Muscle layer of duodenum (tissue), 2 donors: ENCODE data around the gene OR5A2.
"Not testable (repeated sequence)": the region's sequence is repeated elsewhere in the genome, so short reads cannot be mapped to it uniquely, and the experiment has no call there.

Experiments
- H3K27ac ChIP-seq: one replicate; pipeline ENCODE4 v1.7.0; 2013; ENCODE audit warnings: mild to moderate bottlenecking, low read length
- H3K27me3 ChIP-seq: one replicate; pipeline ENCODE4 v1.7.0; 2013; ENCODE audit warnings: low read depth, mild to moderate bottlenecking, control low read depth, low read length
- H3K36me3 ChIP-seq, 2 donors: one replicate each; pipeline ENCODE4 v1.7.0; 2013; ENCODE audit warnings: low read length in 2 of 2, control low read depth in 1 of 2, mild to moderate bottlenecking in 1 of 2; ENCODE audit not compliant: insufficient read depth in 2 of 2, control insufficient read depth in 1 of 2
- H3K4me1 ChIP-seq, 2 donors: one replicate each; pipeline ENCODE4 v1.7.0; 2013; ENCODE audit warnings: low read length in 2 of 2, mild to moderate bottlenecking in 2 of 2, control low read depth in 1 of 2, moderate library complexity in 1 of 2; ENCODE audit not compliant: insufficient read depth in 2 of 2, control insufficient read depth in 1 of 2
- H3K4me3 ChIP-seq, 2 donors: one replicate each; pipeline ENCODE4 v1.7.0; 2013; ENCODE audit warnings: low read length in 2 of 2, low read depth in 1 of 2, mild to moderate bottlenecking in 1 of 2
- H3K9me3 ChIP-seq, 2 donors: one replicate each; pipeline ENCODE4 v1.7.0; 2013; ENCODE audit warnings: low read length in 2 of 2, control low read depth in 1 of 2, mild to moderate bottlenecking in 1 of 2; ENCODE audit not compliant: control insufficient read depth in 1 of 2
- donor health status: healthy.

Gene OR5A2, protein sequence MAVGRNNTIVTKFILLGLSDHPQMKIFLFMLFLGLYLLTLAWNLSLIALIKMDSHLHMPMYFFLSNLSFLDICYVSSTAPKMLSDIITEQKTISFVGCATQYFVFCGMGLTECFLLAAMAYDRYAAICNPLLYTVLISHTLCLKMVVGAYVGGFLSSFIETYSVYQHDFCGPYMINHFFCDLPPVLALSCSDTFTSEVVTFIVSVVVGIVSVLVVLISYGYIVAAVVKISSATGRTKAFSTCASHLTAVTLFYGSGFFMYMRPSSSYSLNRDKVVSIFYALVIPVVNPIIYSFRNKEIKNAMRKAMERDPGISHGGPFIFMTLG

DNA sequence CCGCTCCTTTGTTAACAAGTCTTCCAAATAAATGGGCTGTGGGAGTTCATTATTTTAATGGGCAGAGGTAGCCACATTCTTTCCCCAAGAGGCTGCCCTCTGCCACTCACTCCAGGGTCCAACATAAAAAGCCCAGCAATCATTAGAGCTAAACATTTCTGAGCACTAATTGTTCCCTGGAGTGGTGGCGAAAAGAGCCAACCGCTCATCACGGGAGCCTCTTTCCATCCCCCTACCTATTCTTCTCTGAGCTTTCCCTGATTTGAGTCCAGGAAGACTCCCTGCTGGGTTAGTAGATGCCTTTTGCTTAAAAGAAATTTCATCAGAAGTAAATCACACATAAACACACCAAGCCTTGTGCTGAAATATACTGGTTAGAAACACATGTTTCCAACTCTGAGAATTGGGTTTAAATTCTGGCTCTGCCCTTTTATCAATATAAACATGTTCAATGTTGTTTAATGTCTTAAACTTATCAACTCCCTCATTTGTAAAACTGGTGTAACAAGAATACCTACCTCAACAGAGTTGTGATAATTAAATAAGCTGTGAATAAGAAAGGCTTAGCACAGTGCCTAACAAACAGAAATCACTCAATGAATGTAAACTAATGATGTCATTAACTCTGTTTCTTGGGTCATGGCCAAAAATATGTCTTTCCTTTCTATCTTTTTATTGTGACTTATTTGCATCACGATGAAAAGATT, at the start of gene OR5A2:
OR5A2 (minus strand) TSS at position 53 of the 707 bp plus-strand sequence. CDS start 3,460 bp downstream, outside the sequence.
- no peaks in the 10 kb centered on the region for H3K4me1 ChIP-seq
- H3K4me3 ChIP-seq, result no peak within 1 kb of the TSS
- H3K27ac ChIP-seq, result no peak within 1 kb of the TSS
- no peaks in the 10 kb centered on the region for H3K9me3 ChIP-seq
- H3K27me3 ChIP-seq, result no peaks in the 10 kb centered on the region
- H3K36me3 ChIP-seq, result no peaks in the 10 kb centered on the region

DNA sequence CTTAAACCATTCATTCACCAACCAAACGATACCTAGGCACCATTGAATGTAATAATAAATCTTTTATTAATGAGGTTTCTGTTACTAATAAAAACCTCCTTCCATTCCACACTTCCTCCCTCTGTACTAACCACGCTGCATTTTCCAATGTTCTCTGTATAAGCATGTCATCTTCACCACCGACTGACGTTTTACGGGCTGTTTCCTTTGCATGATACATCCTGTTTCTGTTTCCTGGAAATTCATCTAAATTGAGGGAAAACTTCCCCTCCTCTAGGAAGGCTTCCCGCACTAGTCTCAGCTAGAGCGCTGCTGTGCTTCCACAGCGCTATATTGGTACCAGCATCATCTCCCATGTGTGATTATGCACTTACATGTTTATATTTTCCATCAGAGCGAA, 49.0 kb upstream of the OR5A2 start:
- Histone ChIP-seq H3K9me3 (no peaks in the 10 kb centered on the region), H3K27me3 (no peaks in the 10 kb centered on the region), H3K36me3 (no peaks in the 10 kb centered on the region), H3K4me1 (no peaks in the 10 kb centered on the region), H3K27ac (no peak overlapping the region), H3K4me3 (no peak overlapping the region)

DNA sequence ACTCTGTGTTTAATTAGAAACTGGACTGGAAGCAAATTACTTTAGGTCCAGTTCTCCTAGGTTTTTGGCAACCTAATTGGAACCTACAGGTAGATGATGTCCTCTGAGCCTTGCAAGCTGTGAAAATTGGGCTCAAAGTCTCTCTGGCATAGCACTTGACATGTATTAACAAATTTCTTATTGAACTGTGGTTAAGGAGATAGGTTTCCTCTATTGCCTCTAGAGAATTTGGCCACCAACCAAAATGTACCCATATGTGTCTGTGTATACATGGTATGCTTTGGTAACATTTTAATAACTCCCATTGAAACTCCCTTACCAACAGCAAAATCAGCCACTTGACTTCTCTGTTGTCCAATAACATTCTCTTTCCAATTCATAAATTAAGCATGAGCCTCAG, 46.8 kb upstream of the OR5A2 start, which contains the start of gene OR4D10:
OR4D10 (plus strand) TSS at position 301 of the 400 bp plus-strand sequence. CDS start 4,115 bp downstream, outside the sequence.
- no peak within 1 kb of the TSS for H3K4me3 ChIP-seq

DNA sequence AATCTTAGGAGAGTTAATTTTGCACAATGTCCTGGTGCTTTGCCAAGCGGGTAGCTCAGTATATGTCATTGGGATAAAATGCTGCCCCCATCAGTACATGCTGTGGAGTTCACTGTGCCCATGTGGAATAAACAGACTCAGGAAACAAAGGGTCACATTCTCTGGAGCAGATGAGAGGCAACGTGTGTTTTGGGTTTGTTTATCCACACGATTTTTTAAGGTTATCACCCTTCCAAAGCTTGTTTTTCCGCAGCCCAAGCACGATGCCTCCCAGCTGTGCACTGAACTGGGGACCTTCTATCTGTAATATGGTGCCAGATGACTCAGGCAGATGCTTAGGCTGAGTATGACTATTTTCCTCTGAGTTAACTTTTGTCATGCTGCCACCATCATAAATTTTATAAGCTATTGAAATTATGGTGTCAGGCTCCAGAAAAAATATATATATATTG, 37.0 kb upstream of the OR5A2 start:
- no peaks in the 10 kb centered on the region for H3K9me3 ChIP-seq
- H3K4me3 ChIP-seq, result no peak overlapping the region
- no peaks in the 10 kb centered on the region for H3K4me1 ChIP-seq
- no peaks in the 10 kb centered on the region for H3K27me3 ChIP-seq
- H3K27ac ChIP-seq, result no peak overlapping the region
- no peaks in the 10 kb centered on the region for H3K36me3 ChIP-seq

More for the DNA sequence above, 46.8 kb upstream of the OR5A2 start, which contains the start of gene OR4D10:
- H3K9me3 ChIP-seq, result no peaks in the 10 kb centered on the region
- no peaks in the 10 kb centered on the region for H3K4me1 ChIP-seq
- no peak within 1 kb of the TSS for H3K27ac ChIP-seq
- H3K27me3 ChIP-seq, result no peaks in the 10 kb centered on the region
- no peaks in the 10 kb centered on the region for H3K36me3 ChIP-seq

DNA sequence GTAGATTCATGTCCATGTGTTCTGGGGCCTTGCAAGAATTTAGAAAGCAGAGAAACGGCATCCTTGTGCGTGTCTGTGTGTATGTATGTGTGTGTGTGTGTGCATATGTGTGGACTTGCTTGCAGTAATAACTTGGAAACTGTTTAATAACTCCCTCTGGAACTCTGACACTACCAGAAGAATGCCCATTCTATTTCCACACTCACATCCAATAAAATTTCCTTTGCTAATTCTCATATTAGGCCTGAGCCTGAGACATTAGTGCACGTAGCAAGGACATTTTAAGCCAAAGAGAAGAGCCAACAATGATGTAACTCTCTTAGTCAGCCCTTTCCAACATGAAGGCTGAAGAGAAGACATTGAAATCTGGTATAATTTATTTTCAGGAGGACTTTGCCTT, 33.7 kb upstream of the OR5A2 start:
- H3K36me3 ChIP-seq, result no peaks in the 10 kb centered on the region
- no peaks in the 10 kb centered on the region for H3K9me3 ChIP-seq
- no peaks in the 10 kb centered on the region for H3K27me3 ChIP-seq
- no peaks in the 10 kb centered on the region for H3K4me1 ChIP-seq
- no peak overlapping the region for H3K27ac ChIP-seq
- H3K4me3 ChIP-seq, result no peak overlapping the region

DNA sequence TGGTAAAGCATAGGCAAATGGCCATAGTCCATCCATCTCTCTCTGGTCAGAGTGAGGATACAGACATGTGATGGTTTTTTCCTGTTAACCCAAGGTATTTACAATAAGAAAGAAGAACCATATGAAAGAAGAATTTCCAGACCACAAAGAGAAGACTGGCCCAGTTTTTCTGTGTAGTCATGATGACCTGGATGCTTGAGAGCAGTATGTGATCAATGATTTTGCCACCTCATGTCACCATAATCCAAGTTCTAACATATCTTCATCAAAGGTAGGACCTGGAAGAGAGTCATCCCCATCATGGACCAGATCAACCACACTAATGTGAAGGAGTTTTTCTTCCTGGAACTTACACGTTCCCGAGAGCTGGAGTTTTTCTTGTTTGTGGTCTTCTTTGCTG, 30.4 kb upstream of the OR5A2 start, which contains the start of gene OR4D6:
OR4D6 (plus strand) TSS at position 301 of the 400 bp plus-strand sequence; CDS start at position 301, 0 bp downstream.
- Histone ChIP-seq H3K36me3 (no peaks in the 10 kb centered on the region), H3K27ac (no peak within 1 kb of the TSS), H3K9me3 (no peaks in the 10 kb centered on the region), H3K4me1 (no peaks in the 10 kb centered on the region), H3K27me3 (no peaks in the 10 kb centered on the region), H3K4me3 (no peak within 1 kb of the TSS)

DNA sequence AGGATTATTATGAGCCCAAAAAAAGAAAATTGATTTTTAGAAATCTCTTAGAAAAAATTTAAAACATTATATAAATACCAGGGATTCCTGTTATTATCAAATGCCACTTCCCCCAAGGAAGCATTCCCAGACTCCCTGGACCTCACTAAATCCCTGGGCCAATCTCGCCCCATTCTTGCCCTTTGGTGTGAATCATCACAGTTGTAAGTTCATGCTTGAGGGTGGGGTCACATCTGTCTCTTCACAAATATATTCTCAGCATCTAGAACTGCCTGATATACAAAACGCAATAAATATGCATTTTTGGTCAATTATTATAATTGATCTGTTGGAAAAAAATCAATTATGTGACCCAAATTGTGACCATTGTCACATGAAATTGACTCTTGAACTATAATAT, 22.3 kb upstream of the OR5A2 start:
- no peaks in the 10 kb centered on the region for H3K36me3 ChIP-seq
- no peak overlapping the region for H3K27ac ChIP-seq
- H3K4me3 ChIP-seq, result no peak overlapping the region
- no peaks in the 10 kb centered on the region for H3K9me3 ChIP-seq
- no peaks in the 10 kb centered on the region for H3K4me1 ChIP-seq
- H3K27me3 ChIP-seq, result no peaks in the 10 kb centered on the region

DNA sequence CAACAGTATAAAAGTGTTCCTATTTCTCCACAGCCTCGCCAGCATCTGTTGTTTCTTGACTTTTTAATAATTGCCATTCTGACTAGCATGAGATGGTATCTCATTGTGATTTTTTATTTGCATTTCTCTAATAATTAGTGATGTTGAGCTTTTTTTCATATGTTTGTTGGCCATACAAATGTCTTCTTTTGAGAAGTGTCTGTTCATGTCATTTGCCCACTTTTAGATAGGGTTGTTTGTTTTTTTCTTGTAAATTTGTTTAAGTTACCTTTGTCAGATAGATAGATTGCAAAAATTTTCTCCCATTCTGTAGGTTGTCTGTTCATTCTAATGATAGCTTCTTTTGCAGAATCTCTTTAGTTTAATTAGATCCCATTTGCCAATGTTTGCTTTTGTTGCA, 19.4 kb upstream of the OR5A2 start:
- H3K27me3 ChIP-seq, H3K27ac ChIP-seq, H3K4me1 ChIP-seq, H3K4me3 ChIP-seq, H3K36me3 ChIP-seq, H3K9me3 ChIP-seq: not testable (repeated sequence)

DNA sequence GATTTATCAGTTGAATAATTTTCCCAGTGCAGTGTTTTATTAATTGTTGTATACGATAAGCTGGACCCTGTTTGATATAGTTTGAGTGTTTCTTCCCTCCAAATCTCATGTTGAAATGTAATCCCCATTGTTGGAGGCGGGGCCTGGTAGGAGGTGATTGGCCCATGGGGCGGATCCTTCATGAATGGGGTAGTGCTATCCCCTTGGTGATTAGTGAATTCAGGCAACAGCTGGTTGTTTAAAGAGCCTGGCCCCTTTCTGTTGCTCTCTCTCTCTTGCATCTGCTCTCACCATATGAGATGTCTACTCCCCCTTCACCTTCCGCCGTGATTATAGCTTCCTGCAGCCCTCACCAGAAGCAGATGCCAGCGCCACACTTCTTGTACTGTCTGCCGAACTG, 11.6 kb upstream of the OR5A2 start:
- Histone ChIP-seq H3K4me3 (no peak overlapping the region), H3K27ac (no peak overlapping the region), H3K36me3 (no peaks in the 10 kb centered on the region), H3K4me1 (no peaks in the 10 kb centered on the region), H3K27me3 (no peaks in the 10 kb centered on the region), H3K9me3 (no peaks in the 10 kb centered on the region)

DNA sequence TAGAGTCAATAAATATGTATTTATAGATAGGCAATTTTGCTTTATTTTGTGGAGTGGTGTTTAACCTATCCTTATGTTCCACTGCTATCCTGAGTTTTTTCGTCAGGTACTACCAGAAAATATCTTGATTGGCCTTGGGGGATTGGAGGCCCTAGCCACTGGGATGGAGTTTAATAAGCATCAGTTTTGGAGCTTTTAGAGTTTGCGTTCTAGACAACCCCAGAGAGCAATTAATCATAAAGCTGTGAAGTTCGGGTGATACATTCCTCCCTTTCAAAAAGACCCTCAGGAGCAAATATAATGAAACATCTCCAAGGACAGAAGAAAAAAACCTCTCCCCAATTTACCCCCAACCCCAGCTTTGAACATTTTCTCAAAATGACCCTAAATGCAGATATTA, 10.0 kb upstream of the OR5A2 start, which contains the start of gene OR5A1:
OR5A1 (plus strand) TSS at position 301 of the 400 bp plus-strand sequence. CDS start 6,700 bp downstream, outside the sequence.
- Histone ChIP-seq H3K4me3 (no peak within 1 kb of the TSS), H3K4me1 (no peaks in the 10 kb centered on the region), H3K9me3 (no peaks in the 10 kb centered on the region), H3K27me3 (no peaks in the 10 kb centered on the region), H3K36me3 (no peaks in the 10 kb centered on the region), H3K27ac (no peak within 1 kb of the TSS)

DNA sequence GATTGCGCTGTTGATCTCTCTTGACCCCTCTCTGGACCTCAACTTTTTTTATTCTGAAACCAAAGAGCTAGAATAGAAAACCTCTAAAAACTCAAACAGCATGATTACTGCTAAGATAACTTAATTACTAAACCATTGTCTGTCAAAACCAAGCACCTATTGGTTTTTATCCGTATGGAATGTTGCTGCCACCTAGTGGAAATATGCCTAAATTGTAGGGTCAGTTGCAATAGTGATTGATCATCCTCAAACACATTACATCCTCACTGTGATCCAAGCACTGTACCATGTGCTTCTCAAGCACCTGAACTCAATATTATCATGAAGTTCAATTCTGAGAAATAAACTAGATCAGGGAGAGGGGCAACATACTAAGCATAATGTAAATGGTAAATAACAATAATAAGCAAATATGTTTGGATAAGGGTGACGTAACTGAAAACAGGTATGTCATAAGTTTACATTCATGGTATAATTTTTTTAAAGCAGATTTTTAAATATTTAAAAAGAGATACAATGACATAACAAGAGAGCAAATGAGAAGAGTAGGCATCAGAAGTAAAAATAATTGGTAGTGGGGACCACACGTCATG, 3.8 kb upstream of the OR5A2 start:
- no peaks in the 10 kb centered on the region for H3K9me3 ChIP-seq
- no peaks in the 10 kb centered on the region for H3K4me1 ChIP-seq
- H3K27me3 ChIP-seq, result no peaks in the 10 kb centered on the region
- no peaks in the 10 kb centered on the region for H3K36me3 ChIP-seq
- H3K4me3 ChIP-seq, result no peak overlapping the region
- no peak overlapping the region for H3K27ac ChIP-seq
